HUDEP-2 (cell line): ENCODE data around the gene NYAP1.

ENCODE experiments used
- DNase-seq, 76 experiments: peaks; one replicate each; lab custom pipeline; 2025; ENCODE audit not compliant: unreplicated experiment in 76 of 76; lab: John Stamatoyannopoulos, UW

Gene NYAP1

GRCh38 chr7:100456562-100456961 lies 27.2 kb upstream of the NYAP1 start:
- no peak for DNase-seq

GRCh38 chr7:100457033-100457432 lies 26.7 kb upstream of the NYAP1 start:
- DNase-seq = no peak

GRCh38 chr7:100464210-100464660 lies 19.5 kb upstream of the NYAP1 start, which contains the start of gene SPACDR:
Gene SPACDR (minus strand): TSS chr7:100464260. CDS start chr7:100464025, 235 bp downstream.
- DNase-seq = no peak

GRCh38 chr7:100464791-100465190 lies 18.9 kb upstream of the NYAP1 start:
- DNase-seq = no peak

GRCh38 chr7:100465299-100465698 lies 18.4 kb upstream of the NYAP1 start:
- DNase-seq = no peak

- DNase-seq = peak in 66 of 76 experiments; percentile 4 to 79 (median 54)
Observed at GRCh38 chr7:100465702-100466311, 17.9 kb upstream of the NYAP1 start.

- no peak for DNase-seq
Observed at GRCh38 chr7:100466653-100467605, 16.8 kb upstream of the NYAP1 start.

- no peak for DNase-seq
Observed at GRCh38 chr7:100467638-100468373, 15.9 kb upstream of the NYAP1 start.

- DNase-seq = peak in 65 of 76 experiments; percentile 12 to 86 (median 63)
Observed at GRCh38 chr7:100469227-100470044, 14.3 kb upstream of the NYAP1 start.

- peak in 1 of 76 experiments; percentile 8 for DNase-seq
Observed at GRCh38 chr7:100471021-100471420, 12.7 kb upstream of the NYAP1 start.

- no peak for DNase-seq
Observed at GRCh38 chr7:100472121-100472851, 11.4 kb upstream of the NYAP1 start.

GRCh38 chr7:100472854-100473499 lies 10.8 kb upstream of the NYAP1 start:
- DNase-seq = peak in 5 of 76 experiments; percentile 4 to 18 (median 8)

- peak in 57 of 76 experiments; percentile 13 to 84 (median 51) for DNase-seq
Observed at GRCh38 chr7:100475549-100475948, 8.2 kb upstream of the NYAP1 start.

- no peak for DNase-seq
Observed at GRCh38 chr7:100476101-100476780, 7.5 kb upstream of the NYAP1 start.

- peak in 34 of 76 experiments; percentile 4 to 54 (median 30) for DNase-seq
Observed at GRCh38 chr7:100476903-100477870, 6.5 kb upstream of the NYAP1 start.

- no peak for DNase-seq
Observed at GRCh38 chr7:100477871-100478267, 5.9 kb upstream of the NYAP1 start.
